ENCODE measurements around the gene STARD7. TPM values are rescaled to one million over a fixed set of nuclear protein-coding genes. Genes with fewer than 3 reads are reported as not detected.

The STARD7 gene
- total and polyA plus RNA-seq, 10 of the 15 experiments (the other 5 are each of a cell fraction or from before 2014, with no cell fraction given): 85.4 to 237 (median 153) TPM

DNA sequence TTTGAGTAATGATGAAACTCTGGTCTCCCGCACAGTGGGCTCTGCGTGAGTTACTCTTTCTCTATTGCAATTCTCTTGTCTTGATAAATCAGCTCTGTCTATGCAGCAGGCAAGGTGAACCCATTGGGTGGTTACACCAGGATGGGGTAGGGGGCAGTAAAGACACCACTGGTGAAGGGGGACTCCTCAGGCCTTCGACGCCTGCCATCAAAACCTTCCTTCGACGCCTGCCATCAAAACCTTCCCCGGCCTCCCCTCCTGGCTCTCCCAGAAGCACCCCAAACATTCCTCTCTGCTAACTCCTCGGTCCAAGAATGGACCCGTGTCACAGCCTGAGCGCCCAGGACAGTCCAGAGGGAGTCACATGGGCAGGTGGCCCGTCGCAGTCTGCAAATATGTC is 4.8 kb upstream of the STARD7 start:
- H3K9me3 ChIP-seq (replicated peaks; ENCODE audit: control insufficient read depth, insufficient read depth, low read length): no peaks in the 10 kb centered on the region
- no peaks in the 10 kb centered on the region for H3K36me3 ChIP-seq (ENCODE audit: control insufficient read depth in 2 of 2, insufficient read depth in 2 of 2, low read length in 1 of 2)
- H3K27ac ChIP-seq (ENCODE audit: control insufficient read depth, insufficient read depth): no peak overlapping the region
- FAIRE-seq (no peak), DNase-seq (ENCODE audit: low read depth, low spot score) (no peak), ATAC-seq (no peak)
- H3K9ac ChIP-seq (ENCODE audit: control insufficient read depth, insufficient read depth, low read length): no peak overlapping the region
- H3K4me2 ChIP-seq (ENCODE audit: control insufficient read depth, insufficient read depth): no peak overlapping the region
- peaks cover 18% of the 10 kb centered on the region for H3K79me2 ChIP-seq (ENCODE audit: control insufficient read depth, insufficient read depth, low read length)
- no peak for TF ChIP-seq TAF1 (IDR thresholded peaks at IDR 0.05; ENCODE audit: borderline replicate concordance, low read depth, low read length)
- TF ChIP-seq HCFC1 (IDR thresholded peaks at IDR 0.05; ENCODE audit: low read length): no peak
- TF ChIP-seq, protein P1, sequence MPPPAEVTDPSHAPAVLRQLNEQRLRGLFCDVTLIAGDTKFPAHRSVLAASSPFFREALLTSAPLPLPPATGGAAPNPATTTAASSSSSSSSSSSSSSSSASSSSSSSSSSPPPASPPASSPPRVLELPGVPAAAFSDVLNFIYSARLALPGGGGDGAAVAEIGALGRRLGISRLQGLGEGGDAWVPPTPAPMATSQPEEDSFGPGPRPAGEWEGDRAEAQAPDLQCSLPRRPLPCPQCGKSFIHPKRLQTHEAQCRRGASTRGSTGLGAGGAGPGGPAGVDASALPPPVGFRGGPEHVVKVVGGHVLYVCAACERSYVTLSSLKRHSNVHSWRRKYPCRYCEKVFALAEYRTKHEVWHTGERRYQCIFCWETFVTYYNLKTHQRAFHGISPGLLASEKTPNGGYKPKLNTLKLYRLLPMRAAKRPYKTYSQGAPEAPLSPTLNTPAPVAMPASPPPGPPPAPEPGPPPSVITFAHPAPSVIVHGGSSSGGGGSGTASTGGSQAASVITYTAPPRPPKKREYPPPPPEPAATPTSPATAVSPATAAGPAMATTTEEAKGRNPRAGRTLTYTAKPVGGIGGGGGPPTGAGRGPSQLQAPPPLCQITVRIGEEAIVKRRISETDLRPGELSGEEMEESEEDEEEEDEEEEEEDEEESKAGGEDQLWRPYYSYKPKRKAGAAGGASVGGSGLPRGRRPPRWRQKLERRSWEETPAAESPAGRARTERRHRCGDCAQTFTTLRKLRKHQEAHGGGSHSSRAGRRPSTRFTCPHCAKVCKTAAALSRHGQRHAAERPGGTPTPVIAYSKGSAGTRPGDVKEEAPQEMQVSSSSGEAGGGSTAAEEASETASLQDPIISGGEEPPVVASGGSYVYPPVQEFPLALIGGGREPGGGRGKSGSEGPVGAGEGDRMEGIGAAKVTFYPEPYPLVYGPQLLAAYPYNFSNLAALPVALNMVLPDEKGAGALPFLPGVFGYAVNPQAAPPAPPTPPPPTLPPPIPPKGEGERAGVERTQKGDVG (CRISPR knock-in tag; IDR thresholded peaks at IDR 0.05): no peak
- TF ChIP-seq CHD2 (IDR thresholded peaks at IDR 0.05; ENCODE audit: borderline replicate concordance, low read depth, low read length): no peak
- no peak for TF ChIP-seq PBX3 (IDR thresholded peaks at IDR 0.05; ENCODE audit: insufficient replicate concordance, low read depth, low read length)
- TF ChIP-seq ELK1 (IDR thresholded peaks at IDR 0.05; ENCODE audit: low read depth, low read length): no peak
- no peak for TF ChIP-seq MTA3 (IDR thresholded peaks at IDR 0.05; ENCODE audit: borderline replicate concordance, low read length)
- TF ChIP-seq, protein P2, sequence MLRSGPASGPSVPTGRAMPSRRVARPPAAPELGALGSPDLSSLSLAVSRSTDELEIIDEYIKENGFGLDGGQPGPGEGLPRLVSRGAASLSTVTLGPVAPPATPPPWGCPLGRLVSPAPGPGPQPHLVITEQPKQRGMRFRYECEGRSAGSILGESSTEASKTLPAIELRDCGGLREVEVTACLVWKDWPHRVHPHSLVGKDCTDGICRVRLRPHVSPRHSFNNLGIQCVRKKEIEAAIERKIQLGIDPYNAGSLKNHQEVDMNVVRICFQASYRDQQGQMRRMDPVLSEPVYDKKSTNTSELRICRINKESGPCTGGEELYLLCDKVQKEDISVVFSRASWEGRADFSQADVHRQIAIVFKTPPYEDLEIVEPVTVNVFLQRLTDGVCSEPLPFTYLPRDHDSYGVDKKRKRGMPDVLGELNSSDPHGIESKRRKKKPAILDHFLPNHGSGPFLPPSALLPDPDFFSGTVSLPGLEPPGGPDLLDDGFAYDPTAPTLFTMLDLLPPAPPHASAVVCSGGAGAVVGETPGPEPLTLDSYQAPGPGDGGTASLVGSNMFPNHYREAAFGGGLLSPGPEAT (IDR thresholded peaks at IDR 0.05; ENCODE audit: low read depth): no peak
- H2AFZ ChIP-seq (ENCODE audit: control insufficient read depth, low read depth, low read length): no peak overlapping the region
- ChIA-PET RAD21 (ENCODE audit: unreplicated experiment) (no interaction called here), CTCF (interaction anchor here (0.6 to 1.4 kb wide), 4 partner anchors 21 to 65 kb away, joined by 3 to 4 read pairs (median 3); no protein-coding TSS in a partner anchor), POLR2A (interaction anchor here (0.7 to 1.0 kb wide), 3 partner anchors 12 to 283 kb away, joined by 3 to 5 read pairs (median 4); no protein-coding TSS in a partner anchor), SMC1A (ENCODE audit: uncharacterized antibody, unreplicated experiment) (interaction anchor here (0.7 to 2.2 kb wide), 3 partner anchors 16 to 30 kb away, joined by 3 to 7 read pairs (median 3); no protein-coding TSS in a partner anchor)
- no peaks in the 10 kb centered on the region for H4K20me1 ChIP-seq (ENCODE audit: control insufficient read depth, insufficient read depth)
- H3K4me1 ChIP-seq (ENCODE audit: control insufficient read depth, insufficient read depth, low read length): peaks cover 22% of the 10 kb centered on the region
- intact Hi-C loops (cut with micrococcal nuclease; ENCODE audit: unreplicated experiment): no loop called here
- in situ Hi-C loops (cut with MboI): no loop called here
- H3K27me3 ChIP-seq (replicated peaks in 1 of 2; ENCODE audit: control insufficient read depth in 2 of 2, insufficient read depth in 2 of 2, low read length in 1 of 2): no peaks in the 10 kb centered on the region
- 98% methylated on average over 12 of the region's 12 CpGs for WGBS (ENCODE audit: insufficient coverage, insufficient replicate concordance, low lambda C conversion rate, missing lambda C conversion rate)
- H3K4me3 ChIP-seq: no peak overlapping the region
- no TSS peak for BruUV-seq (replicated peaks)

Data from GM12878 (cell line).